ENCODE results near the gene HBA2. TPM values are rescaled to one million over a fixed set of nuclear protein-coding genes. Genes with fewer than 3 reads are reported as not detected.

HBA2 gene
- total and polyA plus RNA-seq, 2 of the 4 experiments (the other 2 are of a cell fraction): not detected

DNA sequence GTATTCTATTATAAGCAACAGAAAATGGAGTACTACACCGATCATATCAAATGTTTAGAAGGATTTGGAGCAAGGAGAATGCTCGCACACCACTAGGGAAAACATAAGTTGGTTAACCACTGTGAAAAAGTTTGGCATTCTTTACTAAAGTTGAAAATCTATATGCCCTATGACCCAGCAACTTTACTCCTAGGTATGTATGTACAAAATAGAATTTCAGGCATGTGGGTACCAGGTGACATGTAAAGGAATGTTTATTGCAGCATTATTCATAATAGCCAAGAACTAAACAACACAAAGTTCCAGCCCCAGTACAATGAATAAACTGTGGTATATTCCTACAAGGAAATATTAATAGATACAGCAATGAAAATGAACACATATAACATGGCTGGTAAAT is 26.0 kb upstream of the HBA2 start:
- no peak overlapping the region for H3K18ac ChIP-seq (ENCODE audit: low read depth, low read length)
- no peak overlapping the region for H4K91ac ChIP-seq (ENCODE audit: insufficient read depth, low read depth, low read length)
- peaks cover 6% of the 10 kb centered on the region; the same call in 1 of the 2 replicates for H3K9me1 ChIP-seq (ENCODE audit: insufficient read depth, low read length)
- DNase-seq (no peak), ATAC-seq (ENCODE audit: low read depth) (no peak)
- intact Hi-C loops (cut with micrococcal nuclease): no loop called here
- WGBS, 2 experiments (ENCODE audit: extremely low coverage in 2 of 2, insufficient read length in 1 of 2): no CpG with 5 or more reads among the region's 2 CpGs
- no peak overlapping the region for H2BK5ac ChIP-seq (ENCODE audit: low read depth, low read length, poor library complexity, severe bottlenecking)
- peaks cover 8% of the 10 kb centered on the region; the same call in 1 of the 2 replicates for H3K4me1 ChIP-seq (ENCODE audit: control insufficient read depth, insufficient read depth, low read length)
- dilution Hi-C loops (cut with HindIII; ENCODE audit: low sequenced_read_pairs, unreplicated experiment): no loop called here
- no peaks in the 10 kb centered on the region for H3K36me3 ChIP-seq (ENCODE audit: control insufficient read depth, insufficient read depth, low read length)
- CTCF ChIA-PET: no interaction called here
- H2AFZ ChIP-seq (replicated peaks; ENCODE audit: low read length, poor library complexity): no peak overlapping the region
- H3K4me3 ChIP-seq (ENCODE audit: insufficient read depth, low read depth, low read length): no peak overlapping the region
- no peak overlapping the region for H3K9ac ChIP-seq (ENCODE audit: low read depth, low read length)
- H3K23ac ChIP-seq (ENCODE audit: low read depth, low read length): no peak overlapping the region
- no peaks in the 10 kb centered on the region for H3K79me1 ChIP-seq (ENCODE audit: low read depth in 1 of 2, low read length in 2 of 2)
- no peak overlapping the region for H3K27ac ChIP-seq (ENCODE audit: insufficient read depth, low read length)
- POLR2A ChIA-PET (ENCODE audit: unreplicated experiment): no interaction called here
- H2AK9ac ChIP-seq (replicated peaks; ENCODE audit: low read depth, low read length, poor library complexity): no peak overlapping the region
- no peak for TF ChIP-seq FOS (IDR thresholded peaks at IDR 0.05; ENCODE audit: low read depth, low read length)
- TF ChIP-seq SMC3 (IDR thresholded peaks at IDR 0.05; ENCODE audit: low read depth, low read length): no peak
- no peak for TF ChIP-seq MAZ (IDR thresholded peaks at IDR 0.05; ENCODE audit: borderline replicate concordance, low read depth, low read length)
- TF ChIP-seq MXI1 (IDR thresholded peaks at IDR 0.05; ENCODE audit: borderline replicate concordance, low read depth, low read length): no peak
- no peak for TF ChIP-seq POLR2A (IDR thresholded peaks at IDR 0.05; ENCODE audit: low read depth, low read length)
- TF ChIP-seq RAD21 (IDR thresholded peaks at IDR 0.05; ENCODE audit: low read length): no peak
- no peak for TF ChIP-seq NFE2L2 (IDR thresholded peaks at IDR 0.05; ENCODE audit: low read depth, low read length)
- TF ChIP-seq BHLHE40 (IDR thresholded peaks at IDR 0.05; ENCODE audit: low read depth, low read length): no peak
- TF ChIP-seq, protein P1, sequence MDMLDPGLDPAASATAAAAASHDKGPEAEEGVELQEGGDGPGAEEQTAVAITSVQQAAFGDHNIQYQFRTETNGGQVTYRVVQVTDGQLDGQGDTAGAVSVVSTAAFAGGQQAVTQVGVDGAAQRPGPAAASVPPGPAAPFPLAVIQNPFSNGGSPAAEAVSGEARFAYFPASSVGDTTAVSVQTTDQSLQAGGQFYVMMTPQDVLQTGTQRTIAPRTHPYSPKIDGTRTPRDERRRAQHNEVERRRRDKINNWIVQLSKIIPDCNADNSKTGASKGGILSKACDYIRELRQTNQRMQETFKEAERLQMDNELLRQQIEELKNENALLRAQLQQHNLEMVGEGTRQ (IDR thresholded peaks at IDR 0.05; ENCODE audit: low read depth, low read length): no peak
- no peak for TF ChIP-seq CEBPB (IDR thresholded peaks at IDR 0.05; ENCODE audit: low read depth, low read length)
- TF ChIP-seq, protein P2, sequence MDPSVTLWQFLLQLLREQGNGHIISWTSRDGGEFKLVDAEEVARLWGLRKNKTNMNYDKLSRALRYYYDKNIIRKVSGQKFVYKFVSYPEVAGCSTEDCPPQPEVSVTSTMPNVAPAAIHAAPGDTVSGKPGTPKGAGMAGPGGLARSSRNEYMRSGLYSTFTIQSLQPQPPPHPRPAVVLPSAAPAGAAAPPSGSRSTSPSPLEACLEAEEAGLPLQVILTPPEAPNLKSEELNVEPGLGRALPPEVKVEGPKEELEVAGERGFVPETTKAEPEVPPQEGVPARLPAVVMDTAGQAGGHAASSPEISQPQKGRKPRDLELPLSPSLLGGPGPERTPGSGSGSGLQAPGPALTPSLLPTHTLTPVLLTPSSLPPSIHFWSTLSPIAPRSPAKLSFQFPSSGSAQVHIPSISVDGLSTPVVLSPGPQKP (IDR thresholded peaks at IDR 0.05; ENCODE audit: borderline replicate concordance, low read depth, low read length): no peak
- no peak for TF ChIP-seq MAFK (IDR thresholded peaks at IDR 0.05; ENCODE audit: low read depth, low read length)
- TF ChIP-seq, protein P3, sequence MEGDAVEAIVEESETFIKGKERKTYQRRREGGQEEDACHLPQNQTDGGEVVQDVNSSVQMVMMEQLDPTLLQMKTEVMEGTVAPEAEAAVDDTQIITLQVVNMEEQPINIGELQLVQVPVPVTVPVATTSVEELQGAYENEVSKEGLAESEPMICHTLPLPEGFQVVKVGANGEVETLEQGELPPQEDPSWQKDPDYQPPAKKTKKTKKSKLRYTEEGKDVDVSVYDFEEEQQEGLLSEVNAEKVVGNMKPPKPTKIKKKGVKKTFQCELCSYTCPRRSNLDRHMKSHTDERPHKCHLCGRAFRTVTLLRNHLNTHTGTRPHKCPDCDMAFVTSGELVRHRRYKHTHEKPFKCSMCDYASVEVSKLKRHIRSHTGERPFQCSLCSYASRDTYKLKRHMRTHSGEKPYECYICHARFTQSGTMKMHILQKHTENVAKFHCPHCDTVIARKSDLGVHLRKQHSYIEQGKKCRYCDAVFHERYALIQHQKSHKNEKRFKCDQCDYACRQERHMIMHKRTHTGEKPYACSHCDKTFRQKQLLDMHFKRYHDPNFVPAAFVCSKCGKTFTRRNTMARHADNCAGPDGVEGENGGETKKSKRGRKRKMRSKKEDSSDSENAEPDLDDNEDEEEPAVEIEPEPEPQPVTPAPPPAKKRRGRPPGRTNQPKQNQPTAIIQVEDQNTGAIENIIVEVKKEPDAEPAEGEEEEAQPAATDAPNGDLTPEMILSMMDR (conservative IDR thresholded peaks at IDR 0.05; ENCODE audit: low read depth, low read length): no peak
- TF ChIP-seq RCOR1 (IDR thresholded peaks at IDR 0.05; ENCODE audit: insufficient replicate concordance, low read length): no peak
- in situ Hi-C loops (cut with MboI; ENCODE audit: low sequenced_read_pairs): no loop called here
- no peak overlapping the region for H3K56ac ChIP-seq (ENCODE audit: extremely low read depth, insufficient read depth, low read length)
- no peak overlapping the region for H2BK120ac ChIP-seq (ENCODE audit: low read depth, low read length)
- H3K4ac ChIP-seq (ENCODE audit: low read depth, low read length): no peak overlapping the region
- H2BK15ac ChIP-seq (ENCODE audit: low read depth, low read length): no peak overlapping the region
- H3K4me2 ChIP-seq (ENCODE audit: low read depth, low read length): no peak overlapping the region
- H3K9me3 ChIP-seq (ENCODE audit: control insufficient read depth, insufficient read depth, low read length): no peaks in the 10 kb centered on the region
- no TSS peak for BruUV-seq (replicated peaks)
- H2BK20ac ChIP-seq (ENCODE audit: low read depth, low read length): no peak overlapping the region
- H4K5ac ChIP-seq (ENCODE audit: low read depth, low read length): no peak overlapping the region
- H3K14ac ChIP-seq (replicated peaks; ENCODE audit: low read depth, low read length): no peak overlapping the region
- no peaks in the 10 kb centered on the region for H3K27me3 ChIP-seq (ENCODE audit: control insufficient read depth, insufficient read depth, low read length)
- H4K8ac ChIP-seq (ENCODE audit: low read depth in 2 of 2, low read length in 2 of 2): no peak overlapping the region
- H2AK5ac ChIP-seq (ENCODE audit: low read depth, low read length): no peak overlapping the region
- no peaks in the 10 kb centered on the region for H4K20me1 ChIP-seq (ENCODE audit: insufficient read depth, low read length)
